ENCODE results near the gene PLCL2.

Gene PLCL2

GRCh38 chr3:16884748-16885592 is at the start of gene PLCL2:
Gene PLCL2 (plus strand): TSS chr3:16884955. CDS start chr3:16885040, 85 bp downstream.
- peaks cover 38% of the 10 kb centered on the region for H3K27me3 ChIP-seq (ENCODE audit: insufficient read depth, insufficient read length)
- H3K4me1 ChIP-seq (ENCODE audit: insufficient read depth, insufficient read length), result peaks cover 5% of the 10 kb centered on the region
- no peak for TF ChIP-seq SUZ12 (IDR thresholded peaks at IDR 0.05; ENCODE audit: extremely low read depth, insufficient read depth, insufficient read length)
- no peak for TF ChIP-seq ZNF274 (IDR thresholded peaks at IDR 0.05; ENCODE audit: low read depth, low read length)
- no peak for TF ChIP-seq YY1 (IDR thresholded peaks at IDR 0.05; ENCODE audit: insufficient read depth, insufficient read length)
- peak within 1 kb of the TSS; percentile 60 for H3K4me3 ChIP-seq (ENCODE audit: insufficient read length, low read depth)
- peak; percentile 32 for DNase-seq (ENCODE audit: low read depth, low spot score)
- peak within 1 kb of the TSS; percentile 52 for H3K9ac ChIP-seq (ENCODE audit: insufficient read length, low read depth)
- no peaks in the 10 kb centered on the region for H3K9me3 ChIP-seq (ENCODE audit: insufficient read depth, low read length)
- H3K36me3 ChIP-seq (ENCODE audit: insufficient read depth, insufficient read length, low read length), result no peaks in the 10 kb centered on the region

GRCh38 chr3:16836505-16837237 is 48.1 kb upstream of the PLCL2 start:
- no peak for DNase-seq (ENCODE audit: low read depth, low spot score)
- Histone ChIP-seq H3K27me3 (ENCODE audit: insufficient read depth, insufficient read length) (no peaks in the 10 kb centered on the region), H3K9me3 (ENCODE audit: insufficient read depth, low read length) (no peaks in the 10 kb centered on the region), H3K36me3 (ENCODE audit: insufficient read depth, insufficient read length, low read length) (no peaks in the 10 kb centered on the region), H3K4me3 (ENCODE audit: insufficient read length, low read depth) (no peak overlapping the region), H3K4me1 (ENCODE audit: insufficient read depth, insufficient read length) (no peaks in the 10 kb centered on the region), H3K9ac (ENCODE audit: insufficient read length, low read depth) (no peak overlapping the region)
- TF ChIP-seq SUZ12 (IDR thresholded peaks at IDR 0.05; ENCODE audit: extremely low read depth, insufficient read depth, insufficient read length) (no peak), YY1 (IDR thresholded peaks at IDR 0.05; ENCODE audit: insufficient read depth, insufficient read length) (no peak), ZNF274 (IDR thresholded peaks at IDR 0.05; ENCODE audit: low read depth, low read length) (no peak)

GRCh38 chr3:16837602-16838001 is 47.2 kb upstream of the PLCL2 start:
- Histone ChIP-seq H3K27me3 (ENCODE audit: insufficient read depth, insufficient read length) (no peaks in the 10 kb centered on the region), H3K4me3 (ENCODE audit: insufficient read length, low read depth) (no peak overlapping the region)

GRCh38 chr3:16838561-16838960 is 46.2 kb upstream of the PLCL2 start:
- Histone ChIP-seq H3K4me1 (ENCODE audit: insufficient read depth, insufficient read length) (peaks cover 3% of the 10 kb centered on the region), H3K4me3 (ENCODE audit: insufficient read length, low read depth) (no peak overlapping the region), H3K9ac (ENCODE audit: insufficient read length, low read depth) (no peak overlapping the region), H3K36me3 (ENCODE audit: insufficient read depth, insufficient read length, low read length) (no peaks in the 10 kb centered on the region), H3K9me3 (ENCODE audit: insufficient read depth, low read length) (no peaks in the 10 kb centered on the region), H3K27me3 (ENCODE audit: insufficient read depth, insufficient read length) (no peaks in the 10 kb centered on the region)
- DNase-seq (ENCODE audit: low read depth, low spot score), result no peak
- TF ChIP-seq ZNF274 (IDR thresholded peaks at IDR 0.05; ENCODE audit: low read depth, low read length) (no peak), SUZ12 (IDR thresholded peaks at IDR 0.05; ENCODE audit: extremely low read depth, insufficient read depth, insufficient read length) (no peak), YY1 (IDR thresholded peaks at IDR 0.05; ENCODE audit: insufficient read depth, insufficient read length) (no peak)

More at GRCh38 chr3:16837602-16838001, 47.2 kb upstream of the PLCL2 start:
- DNase-seq (ENCODE audit: low read depth, low spot score), result no peak
- Histone ChIP-seq H3K9ac (ENCODE audit: insufficient read length, low read depth) (no peak overlapping the region), H3K9me3 (ENCODE audit: insufficient read depth, low read length) (no peaks in the 10 kb centered on the region), H3K4me1 (ENCODE audit: insufficient read depth, insufficient read length) (no peaks in the 10 kb centered on the region), H3K36me3 (ENCODE audit: insufficient read depth, insufficient read length, low read length) (no peaks in the 10 kb centered on the region)
- TF ChIP-seq ZNF274 (IDR thresholded peaks at IDR 0.05; ENCODE audit: low read depth, low read length), result no peak
- TF ChIP-seq SUZ12 (IDR thresholded peaks at IDR 0.05; ENCODE audit: extremely low read depth, insufficient read depth, insufficient read length), result no peak
- TF ChIP-seq YY1 (IDR thresholded peaks at IDR 0.05; ENCODE audit: insufficient read depth, insufficient read length), result no peak

- no peaks in the 10 kb centered on the region for H3K9me3 ChIP-seq (ENCODE audit: insufficient read depth, low read length)
- no peaks in the 10 kb centered on the region for H3K27me3 ChIP-seq (ENCODE audit: insufficient read depth, insufficient read length)
- TF ChIP-seq SUZ12 (IDR thresholded peaks at IDR 0.05; ENCODE audit: extremely low read depth, insufficient read depth, insufficient read length) (no peak), ZNF274 (IDR thresholded peaks at IDR 0.05; ENCODE audit: low read depth, low read length) (no peak), YY1 (IDR thresholded peaks at IDR 0.05; ENCODE audit: insufficient read depth, insufficient read length) (no peak)
- H3K4me3 ChIP-seq (ENCODE audit: insufficient read length, low read depth), result no peak overlapping the region
- DNase-seq (ENCODE audit: low read depth, low spot score), result no peak
- no peak overlapping the region for H3K9ac ChIP-seq (ENCODE audit: insufficient read length, low read depth)
- H3K4me1 ChIP-seq (ENCODE audit: insufficient read depth, insufficient read length), result peaks cover 3% of the 10 kb centered on the region
- H3K36me3 ChIP-seq (ENCODE audit: insufficient read depth, insufficient read length, low read length), result no peaks in the 10 kb centered on the region
Measured at GRCh38 chr3:16839271-16840100, 45.3 kb upstream of the PLCL2 start.

- Histone ChIP-seq H3K4me1 (ENCODE audit: insufficient read depth, insufficient read length) (peaks cover 3% of the 10 kb centered on the region), H3K36me3 (ENCODE audit: insufficient read depth, insufficient read length, low read length) (no peaks in the 10 kb centered on the region), H3K9me3 (ENCODE audit: insufficient read depth, low read length) (no peaks in the 10 kb centered on the region), H3K9ac (ENCODE audit: insufficient read length, low read depth) (no peak overlapping the region), H3K27me3 (ENCODE audit: insufficient read depth, insufficient read length) (no peaks in the 10 kb centered on the region), H3K4me3 (ENCODE audit: insufficient read length, low read depth) (no peak overlapping the region)
- no peak for DNase-seq (ENCODE audit: low read depth, low spot score)
- TF ChIP-seq ZNF274 (IDR thresholded peaks at IDR 0.05; ENCODE audit: low read depth, low read length), result no peak
- TF ChIP-seq SUZ12 (IDR thresholded peaks at IDR 0.05; ENCODE audit: extremely low read depth, insufficient read depth, insufficient read length), result no peak
- no peak for TF ChIP-seq YY1 (IDR thresholded peaks at IDR 0.05; ENCODE audit: insufficient read depth, insufficient read length)
Measured at GRCh38 chr3:16840101-16840424, 44.7 kb upstream of the PLCL2 start.
